HG03108 (cell line): ENCODE measurements around the gene BEST2.
"Not testable (repeated sequence)": the region's sequence is repeated elsewhere in the genome, so short reads cannot be mapped to it uniquely, and the experiment has no call there.

Experiments used
- ATAC-seq: cut with Tn5 transposase; IDR thresholded peaks from one replicate; pipeline ENCODE4 v1.9.1; 2021; ENCODE audit warnings: moderate library complexity; ENCODE audit not compliant: unreplicated experiment

BEST2 gene

GRCh38 chr19:12797141-12797587 lies 45.6 kb downstream of the BEST2 start:
- no peak for ATAC-seq

GRCh38 chr19:12797607-12798006 lies 46.0 kb downstream of the BEST2 start:
- ATAC-seq: not testable (repeated sequence)

- no peak for ATAC-seq
Observed at GRCh38 chr19:12799742-12800465, 48.3 kb downstream of the BEST2 start.

- no peak for ATAC-seq
Observed at GRCh38 chr19:12800466-12800770, 48.8 kb downstream of the BEST2 start.

GRCh38 chr19:12800923-12801465 lies 49.4 kb downstream of the BEST2 start:
- no peak for ATAC-seq

- ATAC-seq: no peak
Observed at GRCh38 chr19:12801466-12802266, 50.1 kb downstream of the BEST2 start, which contains the start of the genes PRDX2 and THSD8. PRDX2 (minus strand) TSS chr19:12801800; CDS start chr19:12801261, 539 bp downstream. THSD8 (plus strand) TSS chr19:12802069; CDS start chr19:12802072, 3 bp downstream.

- ATAC-seq: no peak
Observed at GRCh38 chr19:12802267-12803106, 50.9 kb downstream of the BEST2 start.

GRCh38 chr19:12804051-12804450 lies 52.5 kb downstream of the BEST2 start:
- ATAC-seq: no peak

GRCh38 chr19:12806242-12807081 lies 54.9 kb downstream of the BEST2 start, which contains the start of gene RNASEH2A:
RNASEH2A (plus strand) TSS chr19:12806584; CDS start chr19:12806674, 90 bp downstream.
- ATAC-seq: peak; percentile 78
